ENCODE data around the gene C15orf39. TPM values are rescaled to one million over a fixed set of nuclear protein-coding genes. Genes with fewer than 3 reads are reported as not detected.

C15orf39 gene
- total RNA-seq, 2 donors from 2014 or later, result 5.9 to 16.4 TPM

DNA sequence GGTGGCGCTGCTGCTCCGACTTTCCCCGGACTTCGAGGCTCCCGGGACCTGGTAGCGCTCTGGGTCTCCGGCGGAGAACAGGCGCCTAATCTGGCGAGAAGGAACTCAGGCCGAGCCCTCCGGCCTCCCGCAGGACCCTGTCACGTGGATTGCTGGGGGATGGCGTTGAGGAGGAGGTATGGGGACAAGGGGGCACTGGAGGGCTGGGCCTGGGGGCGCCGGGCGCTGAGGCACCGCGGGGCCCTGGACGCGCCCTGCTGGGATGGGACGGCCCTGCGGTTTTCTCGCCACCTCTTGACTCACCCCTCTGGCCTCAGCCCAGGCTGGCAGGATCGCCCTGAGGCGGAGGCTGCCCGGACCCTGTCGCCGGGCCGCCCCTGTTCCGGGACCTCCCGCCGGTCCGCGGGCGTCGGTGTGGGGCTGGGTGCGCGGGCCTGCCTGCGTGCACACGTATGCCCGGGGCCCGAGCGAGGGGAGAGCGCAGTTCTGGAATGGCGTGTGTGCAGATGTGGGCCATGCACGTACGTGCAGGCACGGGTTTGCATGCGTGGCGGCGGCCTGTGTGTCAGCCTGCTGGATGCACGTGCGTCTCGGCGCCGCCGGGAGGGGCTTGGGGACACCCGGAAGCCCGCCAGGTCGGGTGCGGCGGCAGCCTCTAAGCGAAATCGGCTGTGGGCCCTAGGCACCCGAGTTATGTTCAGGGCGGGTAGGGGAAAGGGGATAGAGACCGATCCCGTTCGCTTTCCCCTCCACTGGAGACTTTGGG is 752 bp downstream of the C15orf39 start:
- H3K4me3 ChIP-seq, result peak overlapping the region; percentile 64 to 72
- DNase-seq (ENCODE audit: low spot score), result peak; percentile 83
- H3K4me1 ChIP-seq, result peaks cover 0 to 74% of the 10 kb centered on the region in 2 donors

DNA sequence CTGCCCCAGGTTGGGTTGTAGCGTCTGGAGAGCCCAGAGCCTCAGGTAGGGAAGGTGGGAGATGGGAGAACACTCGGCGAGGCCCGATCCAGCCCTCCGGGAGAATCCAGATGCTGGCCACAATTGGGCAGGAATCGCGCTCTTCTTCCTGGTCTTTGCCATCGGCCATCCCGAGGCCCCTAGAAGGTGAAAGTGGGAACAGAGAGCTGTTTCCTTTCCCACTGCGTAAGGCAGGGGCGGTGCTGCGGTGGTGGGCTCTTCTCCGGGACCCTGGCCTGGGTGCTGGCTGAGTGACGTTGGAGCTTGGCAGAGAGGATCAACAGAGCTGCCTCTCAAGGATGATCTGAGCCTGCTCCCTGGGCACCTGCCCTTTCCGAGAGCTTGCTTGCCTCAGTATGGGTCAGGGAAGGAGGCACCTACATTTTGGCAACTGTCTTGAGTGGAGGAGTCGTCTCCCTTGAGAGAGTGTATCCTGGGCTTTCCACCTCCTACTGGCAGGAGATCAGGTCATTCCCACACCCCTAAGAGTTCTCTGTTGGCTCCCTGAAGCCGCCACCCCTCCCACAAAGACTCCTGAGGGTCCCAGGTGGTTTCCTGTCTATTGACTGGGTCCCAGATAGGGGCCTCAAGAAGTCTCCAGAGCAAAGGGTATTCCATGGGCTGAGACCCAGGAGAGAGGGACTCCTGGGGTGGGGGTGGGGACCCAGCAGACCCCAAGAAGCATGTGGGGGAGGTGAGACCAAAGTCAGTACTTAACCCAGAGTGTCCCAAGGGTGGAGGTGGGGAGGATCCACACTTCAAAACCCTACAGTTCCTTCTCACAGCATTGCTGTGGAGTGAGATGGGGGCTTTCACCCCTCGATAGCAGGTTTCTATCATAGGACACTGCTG is 1.6 kb downstream of the C15orf39 start:
- DNase-seq (ENCODE audit: low spot score), result no peak
- Histone ChIP-seq H3K9me3 (no peaks in the 10 kb centered on the region), H3K4me3 (peak overlapping the region; percentile 64 to 72), H3K36me3 (peaks cover 19% of the 10 kb centered on the region), H3K27ac (peak overlapping the region; percentile 88 to 94), H3K27me3 (no peaks in the 10 kb centered on the region), H3K4me1 (peaks cover 0 to 77% of the 10 kb centered on the region in 2 donors)
- TF ChIP-seq, protein P1, sequence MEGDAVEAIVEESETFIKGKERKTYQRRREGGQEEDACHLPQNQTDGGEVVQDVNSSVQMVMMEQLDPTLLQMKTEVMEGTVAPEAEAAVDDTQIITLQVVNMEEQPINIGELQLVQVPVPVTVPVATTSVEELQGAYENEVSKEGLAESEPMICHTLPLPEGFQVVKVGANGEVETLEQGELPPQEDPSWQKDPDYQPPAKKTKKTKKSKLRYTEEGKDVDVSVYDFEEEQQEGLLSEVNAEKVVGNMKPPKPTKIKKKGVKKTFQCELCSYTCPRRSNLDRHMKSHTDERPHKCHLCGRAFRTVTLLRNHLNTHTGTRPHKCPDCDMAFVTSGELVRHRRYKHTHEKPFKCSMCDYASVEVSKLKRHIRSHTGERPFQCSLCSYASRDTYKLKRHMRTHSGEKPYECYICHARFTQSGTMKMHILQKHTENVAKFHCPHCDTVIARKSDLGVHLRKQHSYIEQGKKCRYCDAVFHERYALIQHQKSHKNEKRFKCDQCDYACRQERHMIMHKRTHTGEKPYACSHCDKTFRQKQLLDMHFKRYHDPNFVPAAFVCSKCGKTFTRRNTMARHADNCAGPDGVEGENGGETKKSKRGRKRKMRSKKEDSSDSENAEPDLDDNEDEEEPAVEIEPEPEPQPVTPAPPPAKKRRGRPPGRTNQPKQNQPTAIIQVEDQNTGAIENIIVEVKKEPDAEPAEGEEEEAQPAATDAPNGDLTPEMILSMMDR (IDR thresholded peaks at IDR 0.05), result no peak

More for the DNA sequence above, 752 bp downstream of the C15orf39 start:
- no peaks in the 10 kb centered on the region for H3K27me3 ChIP-seq
- peaks cover 15% of the 10 kb centered on the region for H3K36me3 ChIP-seq
- H3K9me3 ChIP-seq, result no peaks in the 10 kb centered on the region
- peak overlapping the region; percentile 88 to 94 for H3K27ac ChIP-seq
- TF ChIP-seq, protein P1 (IDR thresholded peaks at IDR 0.05), result peak in 1 of 2 donors; percentile 51

DNA sequence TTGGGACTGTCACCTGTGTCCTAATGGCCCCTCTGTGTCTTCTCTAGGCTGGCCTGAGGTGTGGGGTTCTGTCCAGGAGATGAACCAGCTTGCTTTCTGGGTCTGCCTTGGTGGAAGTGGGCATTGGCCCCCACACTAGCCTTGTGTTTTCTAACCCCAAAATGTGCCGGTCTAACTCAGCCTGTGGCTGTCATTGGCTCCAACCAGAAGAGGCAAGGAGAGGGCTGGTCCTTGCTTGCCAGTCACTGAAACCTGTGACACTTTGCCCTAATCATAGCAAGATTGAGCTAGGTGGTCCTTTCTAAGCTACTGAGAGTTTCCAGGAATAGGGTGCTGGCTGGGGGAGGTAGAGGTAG is 2.2 kb downstream of the C15orf39 start:
- Histone ChIP-seq H3K27me3 (no peaks in the 10 kb centered on the region), H3K36me3 (peaks cover 25% of the 10 kb centered on the region), H3K9me3 (no peaks in the 10 kb centered on the region), H3K4me3 (peak overlapping the region; percentile 64 to 72), H3K27ac (peak overlapping the region; percentile 88 to 94), H3K4me1 (peaks cover 0 to 80% of the 10 kb centered on the region in 2 donors)
- DNase-seq (ENCODE audit: low spot score), result no peak
- TF ChIP-seq, protein P1 (IDR thresholded peaks at IDR 0.05), result no peak

DNA sequence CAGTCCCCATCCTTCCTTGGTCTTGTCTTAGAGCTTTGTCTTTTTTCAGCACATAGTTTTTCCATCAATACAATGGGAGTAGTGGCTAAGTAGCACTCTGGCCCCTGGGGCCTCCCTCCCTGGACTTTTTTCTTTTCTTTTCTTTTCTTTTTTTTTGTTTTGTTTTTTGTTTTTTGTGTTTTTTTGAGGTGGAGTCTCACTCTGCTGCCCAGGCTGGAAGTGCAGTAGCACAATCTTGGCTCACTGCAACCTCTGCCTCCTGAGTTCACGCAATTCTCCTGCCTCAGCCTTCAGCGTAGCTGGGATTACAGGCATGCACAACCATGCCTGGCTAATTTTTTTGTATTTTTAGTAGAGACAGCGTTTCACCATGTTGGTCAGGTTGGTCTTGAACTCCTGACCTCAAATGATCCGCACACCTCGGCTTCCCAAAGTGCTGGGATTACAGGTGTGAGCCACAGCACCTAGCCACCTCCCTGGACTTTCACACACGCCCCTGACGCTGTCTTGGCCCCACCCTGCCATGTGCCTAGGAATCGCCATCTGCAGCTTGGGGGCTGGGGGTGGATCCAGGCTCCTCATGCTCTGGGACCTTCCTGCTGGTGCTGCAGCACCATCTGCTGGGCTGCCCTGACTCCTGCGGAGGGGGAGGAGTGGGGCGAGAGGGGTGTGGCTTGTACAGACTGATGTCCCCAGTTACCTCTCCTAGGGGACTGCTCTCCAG is 2.8 kb downstream of the C15orf39 start:
- TF ChIP-seq, protein P1 (IDR thresholded peaks at IDR 0.05), result peak; percentile 85 to 97
- Histone ChIP-seq H3K27me3 (no peaks in the 10 kb centered on the region), H3K27ac (peak overlapping the region; percentile 88 to 94), H3K36me3 (peaks cover 31% of the 10 kb centered on the region), H3K4me1 (peaks cover 0 to 80% of the 10 kb centered on the region in 2 donors), H3K4me3 (peak overlapping the region in 1 of 2 donors; percentile 72), H3K9me3 (no peaks in the 10 kb centered on the region)
- peak; percentile 96 for DNase-seq (ENCODE audit: low spot score)

DNA sequence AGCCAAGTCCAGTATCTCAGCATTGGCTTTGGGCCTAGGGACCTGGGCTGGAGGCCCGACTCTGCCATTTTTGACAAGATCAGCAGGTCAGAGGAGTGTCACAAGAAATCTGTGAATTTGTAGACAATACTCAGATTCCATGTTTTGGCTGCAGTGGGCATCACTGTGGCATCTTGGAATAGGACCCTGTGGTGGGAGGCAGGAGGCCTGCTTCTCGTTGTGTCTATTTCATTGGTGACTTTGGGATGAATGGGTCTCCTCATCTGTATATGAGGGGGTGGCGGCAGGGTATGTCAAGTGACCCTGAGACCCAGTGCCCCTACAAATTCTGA is 3.3 kb downstream of the C15orf39 start:
- no peaks in the 10 kb centered on the region for H3K27me3 ChIP-seq
- TF ChIP-seq, protein P1 (IDR thresholded peaks at IDR 0.05), result no peak
- H3K36me3 ChIP-seq, result peaks cover 36% of the 10 kb centered on the region
- H3K9me3 ChIP-seq, result no peaks in the 10 kb centered on the region
- peaks cover 0 to 80% of the 10 kb centered on the region in 2 donors for H3K4me1 ChIP-seq
- H3K4me3 ChIP-seq, result no peak overlapping the region
- DNase-seq (ENCODE audit: low spot score), result no peak
- H3K27ac ChIP-seq, result no peak overlapping the region

Measured in right atrium auricular region (tissue), 2 donors.